ENCODE measurements around the gene SCD5.

Gene SCD5

DNA sequence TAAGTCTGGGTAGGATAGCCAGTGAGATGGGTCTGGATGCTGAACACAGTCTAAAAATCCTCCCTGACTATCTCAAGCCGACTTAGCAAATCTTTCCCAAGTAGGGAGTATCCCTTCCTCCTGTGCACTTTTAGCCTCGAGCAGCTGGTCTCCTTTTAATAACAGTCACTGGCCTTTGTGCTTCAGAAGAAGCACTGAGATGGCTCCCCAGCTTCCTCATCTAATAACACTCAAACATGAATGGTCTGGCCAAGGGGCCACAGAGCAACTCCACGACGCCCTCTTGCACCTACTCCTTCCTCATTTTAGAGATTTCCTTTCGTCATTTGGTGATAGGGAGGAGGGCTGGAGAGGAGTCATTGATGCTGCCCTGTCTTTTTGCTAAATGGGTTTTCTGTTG is 158.1 kb downstream of the SCD5 start:
- ChIA-PET CTCF (interaction anchor here (1.2 kb wide), 1 partner anchor 11 kb away, joined by 5 read pairs; no protein-coding TSS in a partner anchor), POLR2A (no interaction called here)
- H3K9me3 ChIP-seq (ENCODE audit: control insufficient read depth, insufficient read depth, low read depth, low read length), result no peaks in the 10 kb centered on the region
- peaks cover 0 to 5% of the 10 kb centered on the region in 2 experiments; a peak in 1 of 3 replicates for H3K36me3 ChIP-seq (ENCODE audit: control insufficient read depth in 2 of 2, insufficient read depth in 1 of 2, low read length in 2 of 2)
- H3K4me3 ChIP-seq (ENCODE audit: low read depth, low read length), result no peak overlapping the region
- H3K4me1 ChIP-seq (ENCODE audit: control insufficient read depth, insufficient read depth, low read length), result no peaks in the 10 kb centered on the region
- no peak overlapping the region for H3K27ac ChIP-seq (ENCODE audit: extremely low read depth, low read depth, low read length)
- TF ChIP-seq ZNF214 (tag by site-specific recombination; IDR thresholded peaks at IDR 0.05; ENCODE audit: borderline replicate concordance) (no peak), ZNF529 (tag by site-specific recombination; IDR thresholded peaks at IDR 0.05; ENCODE audit: insufficient replicate concordance) (no peak), ZNF670 (tag by site-specific recombination; IDR thresholded peaks at IDR 0.05; ENCODE audit: low read depth) (no peak)

DNA sequence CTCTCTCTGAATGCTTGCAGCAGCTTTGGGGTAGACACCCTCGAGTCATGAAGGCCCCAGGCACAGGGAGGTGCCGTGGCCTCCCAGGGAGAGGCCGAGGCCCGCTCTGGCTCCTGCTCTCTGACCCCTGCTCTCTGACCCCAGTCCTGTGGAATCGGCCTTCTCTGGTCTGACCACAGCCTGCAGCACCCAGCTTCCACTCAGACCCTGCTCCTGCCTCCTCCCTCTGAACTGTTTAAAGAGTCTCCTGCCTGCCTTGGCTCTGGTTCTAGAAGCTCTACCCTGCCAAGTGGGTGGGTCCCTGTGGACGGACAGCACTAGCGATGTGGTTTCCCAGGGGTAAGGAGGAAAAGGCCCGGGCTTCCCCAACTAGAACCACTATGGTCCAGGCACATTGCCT is 158.6 kb downstream of the SCD5 start:
- Histone ChIP-seq H3K27ac (ENCODE audit: extremely low read depth, low read depth, low read length) (no peak overlapping the region), H3K4me1 (ENCODE audit: control insufficient read depth, insufficient read depth, low read length) (no peaks in the 10 kb centered on the region), H3K4me3 (ENCODE audit: low read depth, low read length) (no peak overlapping the region), H3K36me3 (ENCODE audit: control insufficient read depth in 2 of 2, insufficient read depth in 1 of 2, low read length in 2 of 2) (peaks cover 0 to 5% of the 10 kb centered on the region in 2 experiments; a peak in 1 of 3 replicates), H3K9me3 (ENCODE audit: control insufficient read depth, insufficient read depth, low read depth, low read length) (no peaks in the 10 kb centered on the region)
- no peak for TF ChIP-seq ZFHX2 (tag by site-specific recombination; conservative IDR thresholded peaks at IDR 0.05)
- POLR2A ChIA-PET, result no interaction called here
- CTCF ChIA-PET, result interaction anchor here (1.2 kb wide), 1 partner anchor 10 kb away, joined by 5 read pairs; no protein-coding TSS in a partner anchor

DNA sequence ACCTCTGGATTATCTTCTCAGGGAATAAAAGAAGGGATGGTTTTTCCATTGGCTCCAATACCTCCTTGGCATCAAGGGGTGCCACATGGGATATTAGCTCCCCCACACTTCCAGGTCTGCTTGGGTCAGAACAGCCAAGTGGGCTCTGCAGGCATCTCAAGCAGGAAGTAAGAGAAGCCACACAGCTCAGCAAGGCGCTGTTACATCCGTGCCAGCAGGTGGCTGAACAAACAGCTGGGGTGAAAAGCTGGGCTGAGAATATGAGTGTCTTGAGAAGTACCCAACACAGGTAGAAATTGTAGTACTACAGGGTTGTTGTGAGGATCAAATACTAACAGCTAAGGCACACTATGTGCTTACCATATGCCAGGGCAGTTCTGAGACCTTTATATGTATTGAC is 160.1 kb downstream of the SCD5 start:
- Histone ChIP-seq H3K4me1 (ENCODE audit: control insufficient read depth, insufficient read depth, low read length) (no peaks in the 10 kb centered on the region), H3K27ac (ENCODE audit: extremely low read depth, low read depth, low read length) (no peak overlapping the region), H3K9me3 (ENCODE audit: control insufficient read depth, insufficient read depth, low read depth, low read length) (no peaks in the 10 kb centered on the region), H3K36me3 (ENCODE audit: control insufficient read depth in 2 of 2, insufficient read depth in 1 of 2, low read length in 2 of 2) (peaks cover 0 to 9% of the 10 kb centered on the region in 2 experiments; a peak in 1 of 3 replicates), H3K4me3 (ENCODE audit: low read depth, low read length) (no peak overlapping the region)
- POLR2A ChIA-PET, result interaction anchor here (0.6 kb wide), 1 partner anchor 158 kb away, joined by 3 read pairs; no protein-coding TSS in a partner anchor
- TF ChIP-seq, protein P1, sequence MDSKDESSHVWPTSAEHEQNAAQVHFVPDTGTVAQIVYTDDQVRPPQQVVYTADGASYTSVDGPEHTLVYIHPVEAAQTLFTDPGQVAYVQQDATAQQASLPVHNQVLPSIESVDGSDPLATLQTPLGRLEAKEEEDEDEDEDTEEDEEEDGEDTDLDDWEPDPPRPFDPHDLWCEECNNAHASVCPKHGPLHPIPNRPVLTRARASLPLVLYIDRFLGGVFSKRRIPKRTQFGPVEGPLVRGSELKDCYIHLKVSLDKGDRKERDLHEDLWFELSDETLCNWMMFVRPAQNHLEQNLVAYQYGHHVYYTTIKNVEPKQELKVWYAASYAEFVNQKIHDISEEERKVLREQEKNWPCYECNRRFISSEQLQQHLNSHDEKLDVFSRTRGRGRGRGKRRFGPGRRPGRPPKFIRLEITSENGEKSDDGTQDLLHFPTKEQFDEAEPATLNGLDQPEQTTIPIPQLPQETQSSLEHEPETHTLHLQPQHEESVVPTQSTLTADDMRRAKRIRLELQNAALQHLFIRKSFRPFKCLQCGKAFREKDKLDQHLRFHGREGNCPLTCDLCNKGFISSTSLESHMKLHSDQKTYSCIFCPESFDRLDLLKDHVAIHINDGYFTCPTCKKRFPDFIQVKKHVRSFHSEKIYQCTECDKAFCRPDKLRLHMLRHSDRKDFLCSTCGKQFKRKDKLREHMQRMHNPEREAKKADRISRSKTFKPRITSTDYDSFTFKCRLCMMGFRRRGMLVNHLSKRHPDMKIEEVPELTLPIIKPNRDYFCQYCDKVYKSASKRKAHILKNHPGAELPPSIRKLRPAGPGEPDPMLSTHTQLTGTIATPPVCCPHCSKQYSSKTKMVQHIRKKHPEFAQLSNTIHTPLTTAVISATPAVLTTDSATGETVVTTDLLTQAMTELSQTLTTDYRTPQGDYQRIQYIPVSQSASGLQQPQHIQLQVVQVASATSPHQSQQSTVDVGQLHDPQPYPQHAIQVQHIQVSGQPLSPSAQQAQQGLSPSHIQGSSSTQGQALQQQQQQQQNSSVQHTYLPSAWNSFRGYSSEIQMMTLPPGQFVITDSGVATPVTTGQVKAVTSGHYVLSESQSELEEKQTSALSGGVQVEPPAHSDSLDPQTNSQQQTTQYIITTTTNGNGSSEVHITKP (tag by site-specific recombination; IDR thresholded peaks at IDR 0.05), result no peak
- no peak for TF ChIP-seq ZNF514 (tag by site-specific recombination; IDR thresholded peaks at IDR 0.05)
- no peak for TF ChIP-seq ZNF747 (tag by site-specific recombination; IDR thresholded peaks at IDR 0.05)
- TF ChIP-seq, protein P2, sequence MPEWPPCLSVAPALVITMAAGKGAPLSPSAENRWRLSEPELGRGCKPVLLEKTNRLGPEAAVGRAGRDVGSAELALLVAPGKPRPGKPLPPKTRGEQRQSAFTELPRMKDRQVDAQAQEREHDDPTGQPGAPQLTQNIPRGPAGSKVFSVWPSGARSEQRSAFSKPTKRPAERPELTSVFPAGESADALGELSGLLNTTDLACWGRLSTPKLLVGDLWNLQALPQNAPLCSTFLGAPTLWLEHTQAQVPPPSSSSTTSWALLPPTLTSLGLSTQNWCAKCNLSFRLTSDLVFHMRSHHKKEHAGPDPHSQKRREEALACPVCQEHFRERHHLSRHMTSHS (tag by site-specific recombination; IDR thresholded peaks at IDR 0.05), result no peak
- no peak for TF ChIP-seq ZNF785 (tag by site-specific recombination; IDR thresholded peaks at IDR 0.05)
- TF ChIP-seq, protein P3, sequence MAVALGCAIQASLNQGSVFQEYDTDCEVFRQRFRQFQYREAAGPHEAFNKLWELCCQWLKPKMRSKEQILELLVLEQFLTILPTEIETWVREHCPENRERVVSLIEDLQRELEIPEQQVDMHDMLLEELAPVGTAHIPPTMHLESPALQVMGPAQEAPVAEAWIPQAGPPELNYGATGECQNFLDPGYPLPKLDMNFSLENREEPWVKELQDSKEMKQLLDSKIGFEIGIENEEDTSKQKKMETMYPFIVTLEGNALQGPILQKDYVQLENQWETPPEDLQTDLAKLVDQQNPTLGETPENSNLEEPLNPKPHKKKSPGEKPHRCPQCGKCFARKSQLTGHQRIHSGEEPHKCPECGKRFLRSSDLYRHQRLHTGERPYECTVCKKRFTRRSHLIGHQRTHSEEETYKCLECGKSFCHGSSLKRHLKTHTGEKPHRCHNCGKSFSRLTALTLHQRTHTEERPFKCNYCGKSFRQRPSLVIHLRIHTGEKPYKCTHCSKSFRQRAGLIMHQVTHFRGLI (tag by site-specific recombination; IDR thresholded peaks at IDR 0.05), result no peak
- TF ChIP-seq ZNF175 (tag by site-specific recombination; IDR thresholded peaks at IDR 0.05), result no peak
- TF ChIP-seq, protein P4, sequence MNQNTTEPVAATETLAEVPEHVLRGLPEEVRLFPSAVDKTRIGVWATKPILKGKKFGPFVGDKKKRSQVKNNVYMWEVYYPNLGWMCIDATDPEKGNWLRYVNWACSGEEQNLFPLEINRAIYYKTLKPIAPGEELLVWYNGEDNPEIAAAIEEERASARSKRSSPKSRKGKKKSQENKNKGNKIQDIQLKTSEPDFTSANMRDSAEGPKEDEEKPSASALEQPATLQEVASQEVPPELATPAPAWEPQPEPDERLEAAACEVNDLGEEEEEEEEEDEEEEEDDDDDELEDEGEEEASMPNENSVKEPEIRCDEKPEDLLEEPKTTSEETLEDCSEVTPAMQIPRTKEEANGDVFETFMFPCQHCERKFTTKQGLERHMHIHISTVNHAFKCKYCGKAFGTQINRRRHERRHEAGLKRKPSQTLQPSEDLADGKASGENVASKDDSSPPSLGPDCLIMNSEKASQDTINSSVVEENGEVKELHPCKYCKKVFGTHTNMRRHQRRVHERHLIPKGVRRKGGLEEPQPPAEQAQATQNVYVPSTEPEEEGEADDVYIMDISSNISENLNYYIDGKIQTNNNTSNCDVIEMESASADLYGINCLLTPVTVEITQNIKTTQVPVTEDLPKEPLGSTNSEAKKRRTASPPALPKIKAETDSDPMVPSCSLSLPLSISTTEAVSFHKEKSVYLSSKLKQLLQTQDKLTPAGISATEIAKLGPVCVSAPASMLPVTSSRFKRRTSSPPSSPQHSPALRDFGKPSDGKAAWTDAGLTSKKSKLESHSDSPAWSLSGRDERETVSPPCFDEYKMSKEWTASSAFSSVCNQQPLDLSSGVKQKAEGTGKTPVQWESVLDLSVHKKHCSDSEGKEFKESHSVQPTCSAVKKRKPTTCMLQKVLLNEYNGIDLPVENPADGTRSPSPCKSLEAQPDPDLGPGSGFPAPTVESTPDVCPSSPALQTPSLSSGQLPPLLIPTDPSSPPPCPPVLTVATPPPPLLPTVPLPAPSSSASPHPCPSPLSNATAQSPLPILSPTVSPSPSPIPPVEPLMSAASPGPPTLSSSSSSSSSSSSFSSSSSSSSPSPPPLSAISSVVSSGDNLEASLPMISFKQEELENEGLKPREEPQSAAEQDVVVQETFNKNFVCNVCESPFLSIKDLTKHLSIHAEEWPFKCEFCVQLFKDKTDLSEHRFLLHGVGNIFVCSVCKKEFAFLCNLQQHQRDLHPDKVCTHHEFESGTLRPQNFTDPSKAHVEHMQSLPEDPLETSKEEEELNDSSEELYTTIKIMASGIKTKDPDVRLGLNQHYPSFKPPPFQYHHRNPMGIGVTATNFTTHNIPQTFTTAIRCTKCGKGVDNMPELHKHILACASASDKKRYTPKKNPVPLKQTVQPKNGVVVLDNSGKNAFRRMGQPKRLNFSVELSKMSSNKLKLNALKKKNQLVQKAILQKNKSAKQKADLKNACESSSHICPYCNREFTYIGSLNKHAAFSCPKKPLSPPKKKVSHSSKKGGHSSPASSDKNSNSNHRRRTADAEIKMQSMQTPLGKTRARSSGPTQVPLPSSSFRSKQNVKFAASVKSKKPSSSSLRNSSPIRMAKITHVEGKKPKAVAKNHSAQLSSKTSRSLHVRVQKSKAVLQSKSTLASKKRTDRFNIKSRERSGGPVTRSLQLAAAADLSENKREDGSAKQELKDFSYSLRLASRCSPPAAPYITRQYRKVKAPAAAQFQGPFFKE (tag by site-specific recombination; IDR thresholded peaks at IDR 0.05; ENCODE audit: borderline replicate concordance), result no peak
- no peak for TF ChIP-seq ZNF311 (tag by site-specific recombination; IDR thresholded peaks at IDR 0.05; ENCODE audit: borderline replicate concordance)
- TF ChIP-seq, protein P5, sequence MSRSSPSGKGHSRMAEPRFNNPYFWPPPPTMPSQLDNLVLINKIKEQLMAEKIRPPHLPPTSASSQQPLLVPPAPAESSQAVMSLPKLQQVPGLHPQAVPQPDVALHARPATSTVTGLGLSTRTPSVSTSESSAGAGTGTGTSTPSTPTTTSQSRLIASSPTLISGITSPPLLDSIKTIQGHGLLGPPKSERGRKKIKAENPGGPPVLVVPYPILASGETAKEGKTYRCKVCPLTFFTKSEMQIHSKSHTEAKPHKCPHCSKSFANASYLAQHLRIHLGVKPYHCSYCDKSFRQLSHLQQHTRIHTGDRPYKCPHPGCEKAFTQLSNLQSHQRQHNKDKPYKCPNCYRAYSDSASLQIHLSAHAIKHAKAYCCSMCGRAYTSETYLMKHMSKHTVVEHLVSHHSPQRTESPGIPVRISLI (tag by site-specific recombination; IDR thresholded peaks at IDR 0.05), result no peak
- CTCF ChIA-PET, result interaction anchor here (0.6 to 0.7 kb wide), 2 partner anchors 202 to 401 kb away, joined by 3 to 6 read pairs; no protein-coding TSS in a partner anchor
